Panc1 (cell line): ENCODE measurements around the gene MRPL46. TPM values are rescaled to one million over a fixed set of nuclear protein-coding genes. Genes with fewer than 3 reads are reported as not detected.

Source experiments
- ATAC-seq: fragments of 200-7000 bp; cut with Tn5 transposase; 2 replicates; pipeline ENCODE4 v1.9.1; 2020; ENCODE audit warnings: mild to moderate bottlenecking, moderate library complexity
- BruUV-seq: library from RNA; stranded (reverse); fragments of 400-500 nt; replicated peaks from 2 replicates; lab custom pipeline; 2021; lab: Mats Ljungman, UMichigan
- CTCF ChIA-PET: fragments of 300-600 bp; sonication (Branson Sonifier 250); formaldehyde crosslinking; loops from one replicate; lab custom pipeline; 2022; ENCODE audit warnings: antibody characterized with exemption; lab: Charles Lee
- POLR2A ChIA-PET: fragments of 300-600 bp; sonication (Branson Sonifier 250); formaldehyde crosslinking; loops from one replicate; lab custom pipeline; 2022; ENCODE audit warnings: antibody characterized with exemption; lab: Charles Lee
- DNase-seq: peaks from one replicate; pipeline ENCODE4 v3.0.0-alpha.2; 2010; ENCODE audit warnings: low read depth, low spot score
- H3K27ac ChIP-seq: 2 replicates; pipeline ENCODE4 v1.5.1; 2011; ENCODE audit warnings: mild to moderate bottlenecking, low read length, inconsistent platforms
- H3K27me3 ChIP-seq: fragments of 200-500 bp; sonication (Bioruptor generic); 2 replicates; pipeline ENCODE4 v1.6.0; 2014; ENCODE audit warnings: low read length, inconsistent platforms; ENCODE audit not compliant: control insufficient read depth, insufficient read depth
- H3K36me3 ChIP-seq: fragments of 200-500 bp; sonication (Bioruptor generic); 2 replicates; pipeline ENCODE4 v1.5.1; 2014; ENCODE audit warnings: inconsistent platforms, mild to moderate bottlenecking, low read length, moderate library complexity; ENCODE audit not compliant: control insufficient read depth, insufficient read depth
- H3K4me1 ChIP-seq: 2 replicates; pipeline ENCODE4 v1.5.1; 2011; ENCODE audit warnings: inconsistent platforms, mild to moderate bottlenecking, low read length, moderate library complexity; ENCODE audit not compliant: control insufficient read depth, insufficient read depth
- H3K4me3 ChIP-seq, 2 experiments: 2 replicates each; pipeline ENCODE4 v1.5.1; 2011 to 2012; ENCODE audit warnings: low read depth in 2 of 2, low read length in 2 of 2, mild to moderate bottlenecking in 2 of 2, inconsistent platforms in 1 of 2, moderate library complexity in 1 of 2
- H3K9me3 ChIP-seq: fragments of 200-500 bp; sonication (Bioruptor generic); 2 replicates; pipeline ENCODE4 v1.5.1; 2014; ENCODE audit warnings: low read depth, mild to moderate bottlenecking, inconsistent platforms, low read length, moderate library complexity; ENCODE audit not compliant: control insufficient read depth, insufficient read depth
- CTCF ChIP-seq: fragments of 450-650 bp; IDR thresholded peaks from 2 replicates; pipeline ENCODE4 v1.5.1; 2017; ENCODE audit warnings: mild to moderate bottlenecking
- REST ChIP-seq, 2 experiments: IDR thresholded peaks; 2 replicates each; pipeline ENCODE4 v1.6.1; 2011 to 2012; ENCODE audit warnings: low read depth in 2 of 2, control low read depth in 1 of 2, low read length in 1 of 2, mild to moderate bottlenecking in 1 of 2, moderate library complexity in 1 of 2; ENCODE audit not compliant: insufficient read depth in 1 of 2
- in situ Hi-C: cut with HindIII; loops from 2 replicates; pipeline ENCODE4 v1.10.0; 2016; ENCODE audit warnings: low sequenced_read_pairs, low pct_unique_long_range_greater_than_20kb
- intact Hi-C: fragments of 100-400 bp; cut with micrococcal nuclease; formaldehyde crosslinking; loops from one replicate; pipeline ENCODE4 v1.10.0; 2022; ENCODE audit not compliant: unreplicated experiment
- total RNA-seq: library from RNA; stranded (reverse); gene quantifications from one replicate; pipeline ENCODE4 v1.2.1, GENCODE V29; 2021; ENCODE audit not compliant: unreplicated experiment

Gene MRPL46
- total RNA-seq, 1 experiment from 2014 or later: 31.3 TPM

- POLR2A ChIA-PET: no interaction called here
- intact Hi-C loops (no loop called here), in situ Hi-C loops (no loop called here)
- ATAC-seq: no peak
- no peak for DNase-seq
- Histone ChIP-seq H3K36me3 (peaks cover 8% of the 10 kb centered on the region; the same call in 1 of the 2 replicates), H3K4me1 (peaks cover 9% of the 10 kb centered on the region), H3K27ac (no peak overlapping the region), H3K9me3 (no peaks in the 10 kb centered on the region), H3K27me3 (no peaks in the 10 kb centered on the region), H3K4me3 (no peak overlapping the region)
- CTCF ChIA-PET: interaction anchor here (0.7 kb wide), 1 partner anchor 12 kb away, joined by 3 read pairs; no protein-coding TSS in a partner anchor
- TF ChIP-seq REST (IDR thresholded peaks at IDR 0.05; ENCODE audit: insufficient read depth in 1 of 2, low read depth in 2 of 2, low read length in 1 of 2) (no peak), CTCF (no peak)
- no TSS peak for BruUV-seq
These were observed 1.5 kb downstream of the MRPL46 start for GRCh38 chr15:88465633-88466224.

- ATAC-seq (no peak), DNase-seq (no peak)
- H3K36me3 ChIP-seq: peaks cover 8% of the 10 kb centered on the region; the same call in 1 of the 2 replicates
- no peak for TF ChIP-seq CTCF
- H3K4me1 ChIP-seq: peaks cover 9% of the 10 kb centered on the region
- H3K4me3 ChIP-seq: no peak overlapping the region
- intact Hi-C loops (no loop called here), in situ Hi-C loops (no loop called here)
- no peaks in the 10 kb centered on the region for H3K27me3 ChIP-seq
- H3K9me3 ChIP-seq: no peaks in the 10 kb centered on the region
- CTCF ChIA-PET: no interaction called here
- BruUV-seq: no TSS peak
- POLR2A ChIA-PET: interaction anchor here (0.6 kb wide), 1 partner anchor 305 kb away, joined by 6 read pairs; no protein-coding TSS in a partner anchor
- H3K27ac ChIP-seq: no peak overlapping the region
These were observed 3.2 kb downstream of the MRPL46 start for GRCh38 chr15:88463870-88464532.
